ENCODE results near the gene DHRS3.

The DHRS3 gene

GRCh38 chr1:12596007-12596821, 21.8 kb downstream of the DHRS3 start:
- DNase-seq, result no peak

- DNase-seq, result no peak
Observed at GRCh38 chr1:12595757-12596006, 22.3 kb downstream of the DHRS3 start.

GRCh38 chr1:12594966-12595756, 22.8 kb downstream of the DHRS3 start:
- no peak for DNase-seq

GRCh38 chr1:12594490-12594889, 23.5 kb downstream of the DHRS3 start:
- DNase-seq, result no peak

- no peak for DNase-seq
Observed at GRCh38 chr1:12593621-12594066, 24.4 kb downstream of the DHRS3 start.

GRCh38 chr1:12592496-12592895, 25.5 kb downstream of the DHRS3 start:
- DNase-seq, result no peak

GRCh38 chr1:12591267-12591938, 26.6 kb downstream of the DHRS3 start:
- DNase-seq, result no peak

- no peak for DNase-seq
Observed at GRCh38 chr1:12588695-12589094, 29.3 kb downstream of the DHRS3 start.

GRCh38 chr1:12587981-12588640, 29.9 kb downstream of the DHRS3 start:
- DNase-seq, result no peak

- DNase-seq, result no peak
Observed at GRCh38 chr1:12585951-12586942, 31.8 kb downstream of the DHRS3 start.

GRCh38 chr1:12585536-12585935, 32.5 kb downstream of the DHRS3 start:
- DNase-seq, result no peak

- no peak for DNase-seq
Observed at GRCh38 chr1:12584900-12585525, 33.0 kb downstream of the DHRS3 start.

- DNase-seq, result no peak
Observed at GRCh38 chr1:12583484-12583883, 34.5 kb downstream of the DHRS3 start.

- no peak for DNase-seq
Observed at GRCh38 chr1:12582649-12583048, 35.4 kb downstream of the DHRS3 start.

GRCh38 chr1:12581179-12581578, 36.8 kb downstream of the DHRS3 start:
- no peak for DNase-seq

- no peak for DNase-seq
Observed at GRCh38 chr1:12580054-12580887, 37.7 kb downstream of the DHRS3 start.

- no peak for DNase-seq
Observed at GRCh38 chr1:12578860-12579422, 39.1 kb downstream of the DHRS3 start.

- DNase-seq, result no peak
Observed at GRCh38 chr1:12577020-12577419, 41.0 kb downstream of the DHRS3 start.

- no peak for DNase-seq
Observed at GRCh38 chr1:12574757-12575139, 43.3 kb downstream of the DHRS3 start.
